CD4-positive, alpha-beta T cell treated with Interleukin-12 subunit alpha and Interleukin-12 subunit beta, for 1 hour (primary cell): ENCODE results near the gene PPP1R1B.

ENCODE experiments used
- DNase-seq: peaks from one replicate; pipeline ENCODE4 v3.0.0-alpha.2; 2020

PPP1R1B gene

DNA sequence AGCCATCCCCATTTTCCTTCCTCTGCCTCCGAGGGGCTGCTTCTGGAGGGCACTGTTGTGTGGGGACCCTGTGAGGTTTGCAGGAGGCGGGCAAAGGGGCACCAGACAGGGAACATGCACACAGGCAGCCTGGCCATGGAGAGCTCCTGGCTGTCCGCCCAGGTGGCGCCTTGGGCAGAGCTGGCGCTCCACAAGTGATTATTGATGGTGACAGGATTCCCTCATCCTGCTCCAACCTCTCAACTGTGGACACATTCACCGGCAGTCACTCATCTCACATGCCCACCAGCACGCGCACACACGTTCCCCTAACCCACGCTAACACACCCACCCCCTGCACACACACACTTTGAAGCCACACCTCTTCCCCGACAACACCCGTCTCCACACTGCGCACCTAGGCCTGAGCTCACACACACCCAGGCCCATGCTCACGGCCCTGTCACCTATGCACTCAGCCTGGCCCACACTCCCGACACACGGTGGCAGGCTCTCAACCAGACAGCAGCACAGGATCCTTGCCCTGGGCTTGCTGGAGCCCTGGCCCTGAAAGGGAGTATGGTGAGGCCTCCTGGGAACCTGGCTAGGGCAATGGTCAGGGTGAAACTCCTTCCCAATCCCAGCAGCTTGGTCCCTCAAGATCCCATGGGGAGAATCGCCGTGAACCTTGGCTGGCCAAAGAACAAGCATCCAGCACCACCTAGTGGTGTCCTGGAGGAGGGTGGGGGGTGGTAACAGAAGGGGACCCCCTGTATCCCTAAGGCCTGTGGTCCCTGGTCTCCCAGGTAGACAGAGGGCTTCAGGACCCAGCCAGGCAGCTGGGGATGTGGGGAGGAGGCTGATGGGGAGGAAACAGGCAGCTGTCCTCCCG lies 45.1 kb downstream of the PPP1R1B start:
- DNase-seq = no peak

DNA sequence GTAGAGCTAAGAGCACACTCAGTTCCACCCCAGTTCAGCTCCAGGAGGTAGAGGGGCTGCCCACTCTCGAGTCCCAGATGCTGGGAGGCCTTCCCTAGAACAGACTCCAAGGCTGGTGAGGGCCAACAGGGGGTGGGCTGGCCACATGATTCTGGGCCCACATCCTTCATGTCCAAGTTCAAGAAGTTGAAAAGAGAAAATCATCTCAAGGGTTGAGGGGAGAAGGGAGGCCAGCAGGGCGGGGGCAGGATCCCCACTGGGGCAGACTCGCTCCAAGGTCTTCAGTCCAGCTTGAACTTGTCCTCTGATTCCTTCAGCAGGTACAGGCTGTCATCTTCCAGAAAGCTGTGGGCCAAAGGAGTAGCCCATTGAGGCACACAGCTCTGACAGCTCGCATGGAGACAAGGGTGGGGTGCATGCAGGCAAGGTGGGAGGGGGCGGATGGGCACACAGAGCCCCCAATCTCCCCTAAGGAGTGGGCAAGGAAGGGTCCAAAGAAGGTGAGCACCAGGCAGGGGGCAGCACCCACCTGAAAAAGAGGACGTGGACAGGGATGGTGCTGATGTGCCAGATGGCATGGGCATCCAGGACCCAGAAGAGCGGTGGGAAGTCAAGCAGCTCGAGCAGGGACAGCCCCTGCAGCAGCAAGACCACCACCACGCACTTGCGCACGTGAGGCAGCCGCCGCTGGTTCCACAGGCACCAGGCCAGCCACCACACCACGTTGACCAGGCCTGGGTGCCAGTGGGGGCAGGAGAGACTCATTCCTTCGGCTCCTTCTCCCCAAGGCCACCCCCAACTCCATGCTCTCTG lies 46.0 kb downstream of the PPP1R1B start:
- DNase-seq = no peak

DNA sequence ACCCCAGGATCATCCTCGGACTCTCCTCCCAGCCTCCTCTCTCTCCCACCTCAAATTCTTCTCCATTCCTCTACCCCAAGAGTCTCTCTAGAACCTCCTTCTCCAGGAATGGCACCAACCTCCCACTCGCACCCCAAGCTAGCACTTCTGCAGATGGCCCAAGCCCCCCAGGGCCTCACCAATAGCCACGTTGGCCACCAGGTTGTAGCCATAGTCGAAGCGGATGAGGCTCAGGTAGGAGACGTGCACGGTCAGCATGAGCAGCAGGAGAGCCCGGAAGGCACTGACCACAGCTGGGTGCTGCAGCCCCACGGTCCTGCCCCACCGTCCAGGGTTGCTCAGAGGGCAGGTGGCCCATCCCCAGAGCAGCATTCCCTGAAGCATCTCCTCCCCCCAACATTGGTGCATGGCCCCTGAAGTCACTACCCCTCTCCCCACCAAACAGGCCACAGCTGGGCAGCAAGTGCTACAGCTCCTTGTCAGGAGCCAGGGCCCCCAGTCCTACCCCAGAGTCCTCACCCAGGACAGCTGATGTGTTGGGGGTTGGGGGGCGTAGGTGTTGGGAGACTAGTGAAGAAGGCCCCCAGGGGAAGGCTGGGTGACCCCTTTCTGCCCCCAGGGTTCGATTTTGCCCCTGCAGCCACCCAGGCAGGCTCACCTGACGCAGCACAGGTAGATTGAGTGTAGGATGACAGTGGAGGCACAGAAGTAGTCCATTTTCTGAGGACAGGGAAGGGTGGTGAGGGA lies 46.8 kb downstream of the PPP1R1B start:
- DNase-seq = no peak

DNA sequence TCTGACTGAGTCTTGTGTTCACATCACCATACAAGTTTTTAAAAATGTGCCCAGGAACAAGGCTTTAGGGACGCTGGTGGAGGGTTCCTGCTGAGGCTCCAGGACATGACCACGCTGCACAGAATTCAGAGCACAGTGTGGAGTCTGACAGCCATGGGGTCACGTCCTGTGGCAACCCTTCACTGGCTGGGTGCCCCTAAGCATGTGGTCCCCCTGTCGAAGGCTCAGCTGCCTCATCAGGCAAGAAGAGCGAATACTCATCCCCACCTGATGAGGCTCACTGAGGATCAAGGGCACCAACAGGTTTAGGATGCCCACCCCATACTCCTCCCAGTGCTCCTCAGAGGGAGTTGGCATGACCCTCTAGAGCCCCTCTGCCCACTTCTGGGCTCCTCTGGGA lies 47.4 kb downstream of the PPP1R1B start:
- DNase-seq = no peak

DNA sequence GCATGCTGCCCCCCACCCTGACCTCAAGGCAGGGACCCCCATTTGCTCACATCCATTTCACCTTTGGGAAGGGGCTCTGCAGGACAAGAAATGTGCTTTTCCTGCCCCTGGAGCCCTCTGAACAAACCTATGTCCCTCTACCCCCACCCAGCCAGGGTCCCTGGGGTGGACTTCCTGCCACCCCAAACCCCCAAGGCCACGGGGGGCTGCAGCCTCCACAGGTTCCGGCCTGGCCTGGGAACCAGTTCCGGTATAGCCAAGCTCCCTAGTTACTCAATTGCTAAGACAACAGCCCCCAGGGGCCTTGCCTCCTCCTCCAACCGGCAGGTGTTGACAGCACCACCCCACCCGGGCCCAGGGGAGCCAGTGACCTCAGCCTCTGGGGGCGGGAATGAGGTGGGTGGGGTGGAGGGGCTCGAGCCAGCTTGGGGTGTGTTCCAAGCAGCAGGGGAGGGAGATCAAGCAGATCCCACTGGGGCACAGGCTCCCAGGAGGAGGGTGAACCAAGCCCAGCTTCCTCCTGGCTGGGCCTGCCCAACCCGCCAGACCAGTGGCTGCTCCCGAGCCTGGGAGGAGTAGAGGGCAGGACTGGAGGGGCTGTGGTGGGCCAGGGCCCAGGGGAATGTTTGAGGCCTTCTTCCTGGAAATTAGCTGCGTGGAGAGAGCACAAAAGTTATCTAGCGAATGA lies 48.1 kb downstream of the PPP1R1B start:
- DNase-seq = no peak

DNA sequence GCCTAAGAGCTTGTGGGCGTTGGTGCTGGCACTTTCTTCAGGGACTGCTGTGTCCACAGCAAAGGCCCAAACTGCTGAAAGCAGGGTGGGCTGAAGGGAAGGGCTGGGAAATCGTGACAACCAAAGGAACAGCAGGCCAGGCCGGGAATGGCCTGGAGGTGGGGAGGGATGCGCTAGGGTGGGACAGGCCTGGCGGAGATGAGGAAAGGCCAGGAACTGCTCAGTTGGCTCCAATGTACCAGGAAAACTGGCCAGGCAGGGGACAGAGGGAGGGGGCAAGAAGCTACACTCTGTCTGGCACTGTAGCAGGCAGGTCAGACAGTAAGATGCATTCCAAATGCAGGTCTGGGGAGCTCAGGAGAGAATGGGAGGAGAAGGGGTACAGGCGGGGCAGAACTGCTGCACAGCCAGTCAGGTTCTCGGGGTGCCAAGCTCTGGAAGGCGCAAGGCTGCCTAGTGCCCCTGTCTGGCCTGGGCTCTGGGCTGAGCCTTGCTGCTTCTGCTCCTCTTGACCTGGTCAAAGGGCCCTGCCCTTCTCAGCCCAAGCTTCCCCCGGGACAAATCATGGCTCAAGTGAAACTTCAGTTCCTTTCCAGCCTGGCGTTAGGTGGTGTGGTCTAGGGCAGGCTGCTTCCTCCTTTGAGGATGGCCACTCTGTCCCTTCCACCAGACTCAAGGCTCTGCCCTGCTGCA lies 48.8 kb downstream of the PPP1R1B start:
- DNase-seq = no peak

DNA sequence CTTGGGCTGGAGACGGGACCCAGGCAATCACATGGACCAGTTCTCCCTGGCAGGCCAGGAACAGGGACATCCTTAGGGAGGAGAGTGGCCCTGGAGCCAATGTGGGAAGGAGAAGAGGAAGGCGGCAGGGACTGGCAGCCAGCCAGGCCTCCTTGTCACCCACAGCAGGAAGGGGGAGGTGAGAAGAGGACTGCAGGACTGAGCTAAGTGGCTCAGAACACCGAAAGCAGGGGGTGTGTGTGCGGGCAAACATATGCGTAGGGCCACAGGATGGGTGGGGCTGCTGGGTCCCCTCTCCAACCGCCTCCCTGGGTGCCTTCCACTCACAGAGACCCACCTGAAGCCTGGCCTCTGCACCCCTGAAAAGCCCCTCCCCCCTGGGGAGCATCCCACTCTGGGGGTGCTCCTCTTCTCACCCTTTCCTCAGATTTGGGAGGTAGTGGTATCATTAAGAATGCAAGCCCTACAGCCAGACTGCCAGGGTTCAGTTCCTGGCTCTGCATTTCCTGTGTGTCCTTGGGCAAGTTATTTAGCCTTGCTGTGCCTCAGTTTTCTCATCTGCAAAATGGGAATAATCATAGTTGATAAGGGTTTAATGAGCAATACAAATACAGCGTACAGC lies 49.6 kb downstream of the PPP1R1B start:
- peak; percentile 71 for DNase-seq

DNA sequence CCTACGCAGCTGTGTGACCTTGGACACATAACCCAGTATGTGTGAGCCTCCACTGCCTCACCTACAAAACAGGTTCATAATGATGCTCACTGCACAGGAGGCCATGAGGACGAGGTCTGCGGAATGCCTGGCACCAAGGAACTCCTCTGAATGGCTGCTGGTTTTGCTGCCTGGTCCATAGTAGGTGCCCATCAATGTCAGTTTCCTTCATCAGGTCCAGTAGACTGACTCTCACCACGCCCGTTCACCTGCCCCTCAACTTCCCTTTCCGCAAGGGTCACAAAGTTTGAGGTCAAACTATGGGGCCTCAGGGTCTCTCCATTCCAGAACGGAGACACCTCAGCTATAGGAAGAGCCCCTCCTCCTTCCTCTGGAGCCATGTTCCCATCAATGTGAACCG lies 50.3 kb downstream of the PPP1R1B start:
- no peak for DNase-seq

DNA sequence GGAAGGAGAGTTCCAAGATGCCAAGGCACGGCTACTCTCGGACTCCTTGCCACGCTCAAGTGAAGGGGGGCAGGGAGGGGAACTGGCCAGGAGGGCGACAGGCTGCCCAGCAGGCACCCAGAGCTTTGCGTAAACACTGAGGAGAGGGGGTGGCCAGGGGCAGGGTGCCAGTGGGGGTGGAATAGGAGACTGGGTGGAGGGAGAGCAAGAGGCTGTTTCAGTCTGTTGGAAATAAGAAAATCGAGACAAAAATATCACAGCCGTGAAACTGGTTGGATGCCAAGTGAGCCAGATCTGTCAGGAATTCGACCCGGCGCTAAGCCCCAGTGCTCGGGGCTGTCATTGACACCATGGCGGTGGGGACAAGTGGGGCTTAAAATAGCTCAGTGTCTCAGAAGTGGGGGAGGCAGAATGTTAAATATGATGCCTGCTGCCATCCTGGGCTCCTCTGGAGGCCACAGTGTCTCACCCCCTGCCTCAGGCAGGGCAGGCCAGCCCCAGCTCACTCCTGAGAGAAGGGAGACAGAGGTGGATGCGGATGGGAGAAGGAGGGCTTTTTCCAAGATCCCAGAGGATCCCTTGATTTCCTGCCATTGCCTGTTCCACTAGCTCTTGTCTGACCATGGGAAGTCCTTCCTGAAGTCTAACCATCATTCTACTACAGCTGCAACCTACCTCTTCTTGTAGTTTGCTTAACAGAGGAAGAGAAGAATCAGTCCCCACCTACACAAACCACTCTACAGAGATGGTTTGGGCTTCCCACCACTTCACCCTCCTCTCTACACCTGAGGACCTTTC lies 51.0 kb downstream of the PPP1R1B start:
- no peak for DNase-seq

DNA sequence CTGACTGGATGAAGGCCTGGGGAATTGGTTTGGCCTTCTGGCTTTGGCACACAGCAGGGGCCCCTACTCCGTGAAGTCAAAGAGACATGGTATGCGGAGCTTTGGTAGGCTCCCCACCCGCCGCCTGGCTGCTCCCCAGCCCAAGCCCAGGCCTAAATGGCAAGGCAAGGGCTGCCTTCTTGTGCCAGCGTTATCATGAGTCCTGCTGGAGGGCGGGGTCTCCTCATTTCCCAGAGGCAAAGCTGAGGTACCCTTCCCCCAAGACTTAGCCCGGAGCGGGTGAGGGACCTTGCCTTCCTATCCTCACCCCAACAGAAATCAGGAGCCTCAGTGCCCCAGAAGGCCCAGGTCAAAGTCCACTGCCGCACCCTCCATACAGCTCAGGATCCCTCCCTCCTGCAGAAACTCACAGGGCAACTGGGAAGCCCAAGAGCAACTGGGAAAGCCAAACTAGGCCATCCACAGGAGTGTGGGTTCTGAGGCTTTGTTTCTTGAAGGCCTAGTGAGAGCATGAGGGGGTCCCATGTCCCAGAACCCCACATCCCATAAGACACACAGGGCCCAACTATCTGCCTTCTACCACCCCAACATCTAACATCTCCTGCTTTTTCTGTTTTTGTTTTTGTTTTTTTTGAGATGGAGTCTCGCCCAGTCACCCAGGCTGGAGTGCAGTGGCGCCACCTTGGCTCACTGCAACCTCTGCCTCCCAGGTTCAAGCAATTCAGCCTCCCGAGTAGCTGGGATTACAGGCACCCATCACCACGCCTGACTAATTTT lies 51.8 kb downstream of the PPP1R1B start:
- no peak for DNase-seq

DNA sequence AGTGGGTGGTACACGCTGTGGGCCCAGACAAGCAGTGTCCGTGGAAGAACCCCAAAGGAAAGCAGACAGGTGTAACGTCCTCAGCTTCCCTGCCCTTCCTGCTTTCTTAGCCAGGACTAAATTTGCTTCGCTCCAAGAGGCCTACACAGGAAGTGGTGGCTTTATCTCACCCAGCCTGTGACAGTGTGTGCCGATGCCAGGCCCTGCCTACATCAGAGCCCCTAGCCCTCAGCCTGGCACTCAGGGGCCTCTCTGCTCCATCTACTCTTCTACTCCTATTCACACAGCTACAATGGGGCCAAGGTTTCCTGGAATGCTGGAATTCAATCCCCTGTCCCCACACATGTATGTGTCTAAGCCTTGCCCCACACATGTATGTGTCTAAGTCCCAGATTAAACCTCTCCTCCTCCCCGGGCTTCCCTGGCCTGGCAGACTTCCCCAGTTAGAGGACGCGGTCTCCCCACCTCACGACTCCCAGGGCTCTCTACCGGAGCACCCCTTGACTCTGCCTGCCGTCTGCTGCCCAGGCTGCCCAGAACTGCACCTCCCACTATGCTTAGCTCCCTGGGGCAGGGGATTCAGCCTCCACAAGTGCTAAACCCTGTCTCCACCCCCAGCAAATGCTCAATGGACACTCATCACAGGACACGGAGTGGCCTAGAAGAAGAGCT lies 52.9 kb downstream of the PPP1R1B start:
- DNase-seq = peak; percentile 61

DNA sequence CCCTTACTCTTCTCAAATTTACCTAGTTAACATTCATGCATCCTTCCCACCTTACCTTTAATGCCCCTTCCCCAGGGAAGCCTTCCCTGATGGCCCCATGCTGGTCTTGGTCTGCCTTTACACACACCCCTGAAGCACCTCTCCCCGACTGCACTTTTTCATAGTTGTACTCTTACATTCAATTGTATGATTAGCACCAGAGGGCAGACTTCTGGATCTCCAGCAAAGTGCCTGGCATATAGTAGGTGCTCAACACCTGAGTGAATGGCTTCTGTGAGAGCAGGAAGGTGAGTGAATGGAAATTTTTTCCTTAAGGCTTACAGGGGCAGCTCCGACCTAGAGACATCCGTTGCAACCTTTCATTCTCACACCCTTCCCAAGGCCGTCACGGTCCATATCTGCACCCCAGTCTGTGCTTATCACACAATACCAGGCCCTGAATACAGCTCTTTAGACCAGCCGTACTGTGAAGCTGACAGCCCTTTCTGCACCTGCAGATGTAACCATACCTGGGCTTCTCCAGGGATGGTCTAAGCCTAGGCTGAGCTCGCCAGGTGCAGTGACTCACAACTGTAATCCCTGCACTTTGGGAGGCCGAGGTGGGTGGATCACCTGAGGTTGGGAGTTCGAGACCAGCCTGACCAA lies 56.7 kb downstream of the PPP1R1B start:
- no peak for DNase-seq

DNA sequence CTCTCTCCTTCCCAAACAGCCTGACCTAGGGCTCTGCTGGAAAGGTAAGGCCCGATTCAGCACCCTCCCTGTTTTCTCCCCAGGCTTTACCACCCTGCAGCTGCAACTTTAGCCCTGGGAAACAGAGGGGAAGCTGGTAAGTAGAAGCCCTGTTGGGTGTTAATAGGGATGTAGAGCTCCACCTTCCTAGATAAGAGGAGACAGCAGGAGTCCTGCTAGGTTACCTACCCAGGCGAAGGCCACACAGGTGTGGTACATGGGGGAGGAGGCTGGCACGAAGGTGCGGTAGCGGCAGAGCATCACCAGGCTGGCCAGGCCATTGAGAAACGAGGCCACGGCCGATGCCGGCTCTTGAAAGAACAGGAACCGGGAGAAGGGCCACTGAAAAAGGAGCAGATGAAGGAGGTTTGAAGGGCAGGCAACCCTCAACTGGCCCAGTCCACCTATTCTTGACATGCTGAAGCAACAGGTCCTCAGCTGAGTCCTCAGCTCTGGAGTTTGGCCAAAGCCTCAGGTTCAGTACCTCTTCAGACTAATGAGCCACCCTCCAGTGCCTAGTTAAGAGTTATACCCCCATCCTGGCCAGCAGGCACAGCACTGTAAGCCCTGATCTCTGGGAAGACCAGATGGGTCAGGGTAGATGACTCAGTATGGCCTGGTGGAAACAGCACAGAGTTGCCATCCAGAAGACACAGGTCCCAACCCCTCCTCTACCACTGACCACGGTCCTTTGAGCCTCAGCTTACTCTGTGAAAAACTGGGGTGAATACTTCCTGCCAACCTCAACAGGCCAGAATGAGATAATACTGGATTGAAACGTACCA lies 57.8 kb downstream of the PPP1R1B start:
- DNase-seq = no peak
